Lung (tissue), 12 donors: ENCODE results near the gene MMP17. TPM values are rescaled to one million over a fixed set of nuclear protein-coding genes. Genes with fewer than 3 reads are reported as not detected.

Source experiments
- ATAC-seq: fragments of 200-7000 bp; cut with Tn5 transposase; one replicate; pipeline ENCODE4 v1.9.1; 2020; ENCODE audit warnings: moderate number of reproducible peaks; ENCODE audit not compliant: insufficient read depth, low FRiP score
- DNase-seq, 3 donors: peaks; one replicate each; pipeline ENCODE4 v3.0.0-alpha.2; 2013 to 2017
- H3K27ac ChIP-seq, 2 donors: one replicate each; pipeline ENCODE4 v1.5.1; 2013; ENCODE audit warnings: mild to moderate bottlenecking in 2 of 2, moderate library complexity in 2 of 2, control low read depth in 1 of 2, inconsistent platforms in 1 of 2, low read depth in 1 of 2, low read length in 1 of 2
- H3K27me3 ChIP-seq, 3 donors: one replicate each; pipeline ENCODE4 v1.5.1; 2013; ENCODE audit warnings: low read length in 2 of 3; ENCODE audit not compliant: control insufficient read depth in 3 of 3, insufficient read depth in 3 of 3
- H3K36me3 ChIP-seq, 4 donors: one replicate each; pipeline ENCODE4 v1.5.1; 2013; ENCODE audit warnings: low read length in 4 of 4, mild to moderate bottlenecking in 1 of 4, moderate library complexity in 1 of 4; ENCODE audit not compliant: control insufficient read depth in 4 of 4, insufficient read depth in 4 of 4
- H3K4me1 ChIP-seq, 5 donors: one replicate each; pipeline ENCODE4 v1.5.1; 2013; ENCODE audit warnings: low read length in 5 of 5, mild to moderate bottlenecking in 2 of 5, moderate library complexity in 1 of 5; ENCODE audit not compliant: control insufficient read depth in 5 of 5, insufficient read depth in 5 of 5
- H3K4me3 ChIP-seq: one replicate; pipeline ENCODE4 v1.5.1; 2013; ENCODE audit warnings: mild to moderate bottlenecking, control low read depth, moderate library complexity
- H3K9ac ChIP-seq, 2 donors: one replicate each; pipeline ENCODE4 v1.5.1; 2013; ENCODE audit warnings: low read length in 2 of 2, control low read depth in 1 of 2; ENCODE audit not compliant: insufficient read depth in 1 of 2
- H3K9me3 ChIP-seq, 4 donors: one replicate each; pipeline ENCODE4 v1.5.1; 2013; ENCODE audit warnings: low read length in 3 of 4, mild to moderate bottlenecking in 1 of 4, moderate library complexity in 1 of 4; ENCODE audit not compliant: control insufficient read depth in 4 of 4, insufficient read depth in 3 of 4
- CTCF ChIP-seq: IDR thresholded peaks from 2 replicates; pipeline ENCODE4 v1.5.1; 2012; ENCODE audit warnings: mild to moderate bottlenecking; ENCODE audit errors: control extremely low read depth, extremely low read depth
- WGBS, 2 donors: extraction: QIAGEN DNeasy Blood & Tissue Kit; methylation state at CpG; one replicate each; pipeline ENCODE4 v1.1.7; 2013; 5-methylcytosine and 5-hydroxymethylcytosine counted together
- polyA plus RNA-seq, 2 donors: library from polyadenylated mRNA; stranded (reverse); fragments of 200-250 nt; gene quantifications; one replicate each; pipeline ENCODE4 v1.2.1, GENCODE V29; 2013
- total RNA-seq, 2 donors: library from RNA; depleted of rRNA in 1 of 2; stranded (reverse); fragments of >200 nt in 1 of 2; gene quantifications; one replicate each; pipeline ENCODE4 v1.2.1, GENCODE V29; 2014 to 2021
- donor health status: control.
- donor health status: control.
- donor health status: Bipolar disorder and iron deficiency.
- donor health status: healthy.
- donor health status: DM: yes; HTN: yes; CAD: no.

MMP17 gene
- total and polyA plus RNA-seq, 4 donors, result 1.7 to 5.6 (median 3.9) TPM

- H3K4me1 ChIP-seq, result peaks cover 0 to 7% (median 0%) of the 10 kb centered on the region in 5 donors
- DNase-seq (no peak), ATAC-seq (no peak)
- no peak for TF ChIP-seq CTCF
- H3K9ac ChIP-seq, result no peak overlapping the region
- H3K9me3 ChIP-seq, result no peaks in the 10 kb centered on the region
- H3K4me3 ChIP-seq, result no peak overlapping the region
- peaks cover 15 to 54% (median 32%) of the 10 kb centered on the region in 4 donors for H3K36me3 ChIP-seq
- H3K27me3 ChIP-seq, result no peaks in the 10 kb centered on the region
- 83 to 89% methylated on average over 28 of the region's 28 CpGs for WGBS, 2 donors
- no peak overlapping the region for H3K27ac ChIP-seq
These were observed 31.2 kb upstream of the MMP17 start for GRCh38 chr12:131796754-131797587.

GRCh38 chr12:131797588-131797934 lies 30.6 kb upstream of the MMP17 start:
- no peaks in the 10 kb centered on the region for H3K9me3 ChIP-seq
- H3K9ac ChIP-seq, result no peak overlapping the region
- no peak for TF ChIP-seq CTCF
- peaks cover 0 to 7% (median 0%) of the 10 kb centered on the region in 5 donors for H3K4me1 ChIP-seq
- no peaks in the 10 kb centered on the region for H3K27me3 ChIP-seq
- H3K27ac ChIP-seq, result no peak overlapping the region
- H3K36me3 ChIP-seq, result peaks cover 15 to 55% (median 26%) of the 10 kb centered on the region in 4 donors
- no peak overlapping the region for H3K4me3 ChIP-seq
- no peak for ATAC-seq
- no peak for DNase-seq
- 94 to 96% methylated on average over 10 of the region's 10 CpGs for WGBS, 2 donors

- DNase-seq, result no peak
- 90 to 91% methylated on average over 21 of the region's 21 CpGs for whole genome bisulfite sequencing, 2 donors
- ATAC-seq, result no peak
These were observed 29.0 kb upstream of the MMP17 start for GRCh38 chr12:131799195-131799594.

More at GRCh38 chr12:131799195-131799594, 29.0 kb upstream of the MMP17 start:
- no peak overlapping the region for H3K4me3 ChIP-seq
- no peaks in the 10 kb centered on the region for H3K27me3 ChIP-seq
- H3K9ac ChIP-seq, result no peak overlapping the region
- no peak overlapping the region for H3K27ac ChIP-seq
- peaks cover 0 to 7% (median 2%) of the 10 kb centered on the region in 5 donors for H3K4me1 ChIP-seq
- no peaks in the 10 kb centered on the region for H3K9me3 ChIP-seq
- no peak for TF ChIP-seq CTCF
- H3K36me3 ChIP-seq, result peaks cover 13 to 52% (median 23%) of the 10 kb centered on the region in 4 donors
